Measurements from ENCODE around the gene HS6ST1. TPM values are rescaled to one million over a fixed set of nuclear protein-coding genes. Genes with fewer than 3 reads are reported as not detected.
"Not testable (repeated sequence)": the region's sequence is repeated elsewhere in the genome, so short reads cannot be mapped to it uniquely, and the experiment has no call there.

HS6ST1 gene
- total RNA-seq, 4 donors from 2014 or later = 44.6 to 63.3 (median 53.5) TPM

DNA sequence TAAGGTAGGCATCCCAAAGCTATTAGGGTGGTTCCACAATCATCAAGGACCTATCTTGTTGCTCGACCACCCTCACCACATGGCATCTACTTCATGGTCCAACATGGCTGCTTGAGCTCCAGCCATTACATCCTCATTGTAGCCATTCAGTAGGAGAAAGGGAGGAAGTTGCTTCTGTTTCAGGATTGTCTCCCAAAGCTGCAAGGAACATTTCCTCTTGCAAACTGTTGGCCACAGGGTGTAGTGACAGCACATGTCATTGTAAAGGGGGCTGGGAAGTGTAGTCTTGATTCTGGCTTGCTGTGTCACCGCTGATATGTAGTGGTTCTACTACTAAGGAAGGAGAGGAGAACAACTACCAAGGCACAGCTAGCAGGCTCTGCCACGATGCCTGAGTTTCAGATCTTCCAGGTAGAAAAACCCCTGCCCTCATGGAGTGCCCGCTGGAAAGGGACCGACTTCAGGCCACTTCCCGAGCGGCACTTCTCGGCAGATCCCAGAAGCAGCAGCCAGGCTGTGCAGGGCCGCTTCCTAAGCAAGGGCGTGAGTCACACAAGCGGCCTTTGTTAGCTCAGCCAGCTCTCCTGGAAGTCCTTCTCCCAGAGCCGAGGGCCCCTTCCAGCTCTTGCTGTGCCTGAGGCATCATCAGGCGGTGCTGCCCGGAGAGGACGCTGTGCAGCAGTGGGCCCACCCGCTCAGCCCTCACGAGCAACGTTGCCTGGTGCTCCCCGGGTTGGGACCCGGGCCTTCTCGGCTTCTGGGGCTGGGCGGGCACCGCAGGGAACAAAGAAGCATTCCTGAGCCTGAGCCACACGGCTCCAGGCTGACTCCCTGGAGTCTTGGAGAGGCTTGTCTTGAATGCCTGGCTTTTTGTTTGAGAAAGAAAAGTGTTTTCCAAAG is 58.2 kb downstream of the HS6ST1 start:
- ATAC-seq (peak in 1 of 2 donors; percentile 55), DNase-seq (no peak)
- no peak overlapping the region for H3K4me3 ChIP-seq
- no peak overlapping the region for H3K27ac ChIP-seq
- no peaks in the 10 kb centered on the region for H3K9me3 ChIP-seq
- intact Hi-C loops (cut with DNase I; ENCODE audit: low total_unique reads) (no loop called here), in situ Hi-C loops (cut with MboI; ENCODE audit: low sequenced_read_pairs in 4 of 4) (no loop called here)
- H3K4me1 ChIP-seq = no peaks in the 10 kb centered on the region
- H3K36me3 ChIP-seq = no peaks in the 10 kb centered on the region
- TF ChIP-seq POLR2A (IDR thresholded peaks at IDR 0.05) (no peak), CTCF (IDR thresholded peaks at IDR 0.05 in 4 of 5, conservative IDR thresholded peaks at IDR 0.05 in 1 of 5) (no peak)
- H3K27me3 ChIP-seq = no peaks in the 10 kb centered on the region

DNA sequence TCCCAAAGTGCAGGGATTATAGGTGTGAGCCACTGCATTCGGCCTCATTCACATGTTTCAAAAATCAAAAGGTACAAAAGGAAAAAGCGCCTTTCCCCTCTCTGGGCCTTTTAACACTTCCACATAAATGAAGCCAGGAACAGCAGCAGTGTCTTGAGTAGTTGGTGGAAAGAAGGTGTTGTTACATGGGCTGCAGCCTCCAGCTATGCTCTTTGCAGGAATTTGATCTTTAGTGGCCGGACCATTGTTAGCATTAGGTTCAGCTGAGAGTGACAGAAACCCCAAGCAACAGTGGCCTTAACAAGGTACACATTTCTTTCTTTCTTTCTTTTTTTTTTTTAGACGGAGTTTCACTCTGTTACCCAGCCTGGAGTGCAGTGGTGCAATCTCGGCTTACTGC is 59.1 kb downstream of the HS6ST1 start:
- no peak for TF ChIP-seq POLR2A (IDR thresholded peaks at IDR 0.05)
- no peak for TF ChIP-seq CTCF (IDR thresholded peaks at IDR 0.05 in 4 of 5, conservative IDR thresholded peaks at IDR 0.05 in 1 of 5)
- ATAC-seq (no peak), DNase-seq (no peak)
- intact Hi-C loops (cut with DNase I; ENCODE audit: low total_unique reads) (no loop called here), in situ Hi-C loops (cut with MboI; ENCODE audit: low sequenced_read_pairs in 4 of 4) (no loop called here)
- no peaks in the 10 kb centered on the region for H3K4me1 ChIP-seq
- H3K36me3 ChIP-seq = no peaks in the 10 kb centered on the region
- H3K4me3 ChIP-seq = no peak overlapping the region
- no peak overlapping the region for H3K27ac ChIP-seq
- H3K9me3 ChIP-seq = no peaks in the 10 kb centered on the region
- H3K27me3 ChIP-seq = no peaks in the 10 kb centered on the region

DNA sequence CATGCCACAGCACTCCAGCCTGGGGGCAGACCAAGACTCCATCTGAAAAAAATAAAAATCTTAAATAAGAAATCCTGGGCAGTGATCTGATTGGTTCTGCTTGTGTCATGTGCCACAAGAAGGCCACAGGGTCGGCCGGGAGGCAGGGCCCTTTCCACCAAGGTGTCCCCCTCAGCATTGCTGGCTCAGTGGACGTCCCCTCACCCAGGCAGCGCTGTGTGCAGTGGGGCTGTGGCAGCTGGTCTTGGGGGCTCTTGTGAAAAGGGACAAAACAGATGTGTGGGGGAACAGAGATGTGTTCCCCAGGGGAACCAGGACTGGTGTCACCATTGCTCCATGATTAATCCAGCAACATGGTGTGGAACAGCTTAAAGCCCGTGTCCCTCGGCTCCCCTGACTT is 60.5 kb downstream of the HS6ST1 start:
- TF ChIP-seq POLR2A (IDR thresholded peaks at IDR 0.05) (no peak), CTCF (IDR thresholded peaks at IDR 0.05 in 4 of 5, conservative IDR thresholded peaks at IDR 0.05 in 1 of 5) (no peak)

GRCh38 chr2:128252501-128252900 is 66.2 kb downstream of the HS6ST1 start:
- Histone ChIP-seq H3K9me3 (no peaks in the 10 kb centered on the region), H3K27me3 (no peaks in the 10 kb centered on the region), H3K4me1 (no peaks in the 10 kb centered on the region), H3K36me3 (no peaks in the 10 kb centered on the region), H3K27ac (no peak overlapping the region), H3K4me3 (no peak overlapping the region)
- in situ Hi-C loops (cut with MboI; ENCODE audit: low sequenced_read_pairs in 4 of 4) (no loop called here), intact Hi-C loops (cut with DNase I; ENCODE audit: low total_unique reads) (no loop called here)
- DNase-seq (no peak), ATAC-seq (no peak)
- no peak for TF ChIP-seq POLR2A (IDR thresholded peaks at IDR 0.05)
- no peak for TF ChIP-seq CTCF (IDR thresholded peaks at IDR 0.05 in 4 of 5, conservative IDR thresholded peaks at IDR 0.05 in 1 of 5)

More for the DNA sequence above, 60.5 kb downstream of the HS6ST1 start:
- intact Hi-C loops (cut with DNase I; ENCODE audit: low total_unique reads) = no loop called here
- Histone ChIP-seq H3K4me3 (no peak overlapping the region), H3K9me3 (no peaks in the 10 kb centered on the region), H3K36me3 (no peaks in the 10 kb centered on the region), H3K27me3 (no peaks in the 10 kb centered on the region), H3K4me1 (no peaks in the 10 kb centered on the region), H3K27ac (no peak overlapping the region)
- ATAC-seq (no peak), DNase-seq (no peak)
- in situ Hi-C loops (cut with MboI; ENCODE audit: low sequenced_read_pairs in 4 of 4) = no loop called here

DNA sequence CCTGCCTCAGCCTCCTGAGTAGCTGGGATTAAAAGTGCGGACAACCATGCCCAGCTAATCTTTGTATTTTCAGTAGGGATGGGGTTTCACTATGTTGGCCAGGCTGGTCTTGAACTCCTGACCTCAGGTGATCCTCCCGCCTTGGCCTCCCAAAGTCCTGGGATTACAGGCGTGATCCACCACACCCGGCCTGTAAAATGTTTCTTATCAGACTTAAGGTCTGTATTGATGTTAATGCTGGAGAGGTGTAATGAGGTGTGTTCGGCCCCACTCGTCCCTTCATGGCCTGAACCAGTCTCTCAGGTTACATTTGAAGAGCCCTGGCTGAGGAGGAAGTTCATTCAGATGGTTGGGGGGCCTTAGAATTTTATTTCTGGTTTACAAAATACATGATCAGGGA is 66.6 kb downstream of the HS6ST1 start:
- H3K36me3 ChIP-seq; H3K4me1 ChIP-seq; in situ Hi-C loops (cut with MboI; ENCODE audit: low sequenced_read_pairs in 4 of 4); H3K27ac ChIP-seq; intact Hi-C loops (cut with DNase I; ENCODE audit: low total_unique reads); H3K27me3 ChIP-seq; H3K4me3 ChIP-seq; H3K9me3 ChIP-seq; ATAC-seq; DNase-seq: not testable (repeated sequence)
